Measurements from ENCODE around the gene RIOX2.
"Not testable (repeated sequence)": the region's sequence is repeated elsewhere in the genome, so short reads cannot be mapped to it uniquely, and the experiment has no call there.

The RIOX2 gene

GRCh38 chr3:97914388-97914787, 57.8 kb downstream of the RIOX2 start:
- TF ChIP-seq CTCF (conservative IDR thresholded peaks at IDR 0.05; ENCODE audit: control insufficient read depth, insufficient read depth, low read depth, low read length) = no peak
- no peak overlapping the region for H3K4me3 ChIP-seq (ENCODE audit: control insufficient read depth, low read depth, low read length)
- DNase-seq (ENCODE audit: low read depth) = peak; percentile 34

- no peak for TF ChIP-seq CTCF (conservative IDR thresholded peaks at IDR 0.05; ENCODE audit: control insufficient read depth, insufficient read depth, low read depth, low read length)
- H3K4me3 ChIP-seq (ENCODE audit: control insufficient read depth, low read depth, low read length) = no peak overlapping the region
- DNase-seq (ENCODE audit: low read depth) = no peak
Measured at GRCh38 chr3:97911459-97911858, 60.8 kb downstream of the RIOX2 start.

- no peak for TF ChIP-seq CTCF (conservative IDR thresholded peaks at IDR 0.05; ENCODE audit: control insufficient read depth, insufficient read depth, low read depth, low read length)
Measured at GRCh38 chr3:97910931-97911351, 61.3 kb downstream of the RIOX2 start.

GRCh38 chr3:97910236-97910831, 61.9 kb downstream of the RIOX2 start:
- not testable (repeated sequence) for H3K4me3 ChIP-seq (ENCODE audit: control insufficient read depth, low read depth, low read length)

More at GRCh38 chr3:97910931-97911351, 61.3 kb downstream of the RIOX2 start:
- DNase-seq (ENCODE audit: low read depth) = no peak
- no peak overlapping the region for H3K4me3 ChIP-seq (ENCODE audit: control insufficient read depth, low read depth, low read length)

GRCh38 chr3:97909830-97910229, 62.4 kb downstream of the RIOX2 start:
- not testable (repeated sequence) for DNase-seq (ENCODE audit: low read depth); H3K4me3 ChIP-seq (ENCODE audit: control insufficient read depth, low read depth, low read length)

More at GRCh38 chr3:97910236-97910831, 61.9 kb downstream of the RIOX2 start:
- not testable (repeated sequence) for DNase-seq (ENCODE audit: low read depth)

GRCh38 chr3:97901313-97902248, 70.7 kb downstream of the RIOX2 start:
- H3K4me3 ChIP-seq (ENCODE audit: control insufficient read depth, low read depth, low read length) = no peak overlapping the region
- no peak for TF ChIP-seq CTCF (conservative IDR thresholded peaks at IDR 0.05; ENCODE audit: control insufficient read depth, insufficient read depth, low read depth, low read length)
- peak; percentile 10 for DNase-seq (ENCODE audit: low read depth)

GRCh38 chr3:97899331-97899730, 72.9 kb downstream of the RIOX2 start:
- TF ChIP-seq CTCF (conservative IDR thresholded peaks at IDR 0.05; ENCODE audit: control insufficient read depth, insufficient read depth, low read depth, low read length) = no peak
- DNase-seq (ENCODE audit: low read depth) = no peak
- no peak overlapping the region for H3K4me3 ChIP-seq (ENCODE audit: control insufficient read depth, low read depth, low read length)

All from fibroblast of mammary gland (primary cell).